GM12891 (cell line): ENCODE results near the gene GDF7.

Experiments
- PAX5 ChIP-seq: IDR thresholded peaks from 2 replicates; pipeline ENCODE4 v1.6.1; 2011; ENCODE audit warnings: low read length, moderate library complexity, mild to moderate bottlenecking; ENCODE audit not compliant: insufficient read depth, severe bottlenecking
- POLR2A ChIP-seq: IDR thresholded peaks from 2 replicates; pipeline ENCODE4 v1.6.1; 2011; ENCODE audit warnings: low read depth, low read length, control low read depth
- POLR2AphosphoS5 ChIP-seq: IDR thresholded peaks from 2 replicates; pipeline ENCODE4 v1.6.1; 2011; ENCODE audit warnings: low read depth, low read length, control low read depth
- SPI1 ChIP-seq: IDR thresholded peaks from 2 replicates; pipeline ENCODE4 v1.6.1; 2011; ENCODE audit warnings: low read depth, low read length, control low read depth
- TAF1 ChIP-seq: IDR thresholded peaks from 2 replicates; pipeline ENCODE4 v1.6.1; 2011; ENCODE audit warnings: low read depth, low read length, control low read depth

- TF ChIP-seq POLR2A: no peak
- no peak for TF ChIP-seq POLR2AphosphoS5
- TF ChIP-seq TAF1: no peak
- no peak for TF ChIP-seq SPI1
- TF ChIP-seq PAX5: no peak
Observed at GRCh38 chr2:20702563-20702962, 35.6 kb downstream of the GDF7 start.
